Endometrium (tissue), 2 donors: ENCODE measurements around the gene GBP7.
"Not testable (repeated sequence)": the region's sequence is repeated elsewhere in the genome, so short reads cannot be mapped to it uniquely, and the experiment has no call there.

Experiments
- FAIRE-seq: peaks from 2 replicates; lab custom pipeline; 2012; peaks lifted over from hg19 to GRCh38; lab: Jason Lieb, UNC
- donor health status: control.
- donor health status: control.

The GBP7 gene

DNA sequence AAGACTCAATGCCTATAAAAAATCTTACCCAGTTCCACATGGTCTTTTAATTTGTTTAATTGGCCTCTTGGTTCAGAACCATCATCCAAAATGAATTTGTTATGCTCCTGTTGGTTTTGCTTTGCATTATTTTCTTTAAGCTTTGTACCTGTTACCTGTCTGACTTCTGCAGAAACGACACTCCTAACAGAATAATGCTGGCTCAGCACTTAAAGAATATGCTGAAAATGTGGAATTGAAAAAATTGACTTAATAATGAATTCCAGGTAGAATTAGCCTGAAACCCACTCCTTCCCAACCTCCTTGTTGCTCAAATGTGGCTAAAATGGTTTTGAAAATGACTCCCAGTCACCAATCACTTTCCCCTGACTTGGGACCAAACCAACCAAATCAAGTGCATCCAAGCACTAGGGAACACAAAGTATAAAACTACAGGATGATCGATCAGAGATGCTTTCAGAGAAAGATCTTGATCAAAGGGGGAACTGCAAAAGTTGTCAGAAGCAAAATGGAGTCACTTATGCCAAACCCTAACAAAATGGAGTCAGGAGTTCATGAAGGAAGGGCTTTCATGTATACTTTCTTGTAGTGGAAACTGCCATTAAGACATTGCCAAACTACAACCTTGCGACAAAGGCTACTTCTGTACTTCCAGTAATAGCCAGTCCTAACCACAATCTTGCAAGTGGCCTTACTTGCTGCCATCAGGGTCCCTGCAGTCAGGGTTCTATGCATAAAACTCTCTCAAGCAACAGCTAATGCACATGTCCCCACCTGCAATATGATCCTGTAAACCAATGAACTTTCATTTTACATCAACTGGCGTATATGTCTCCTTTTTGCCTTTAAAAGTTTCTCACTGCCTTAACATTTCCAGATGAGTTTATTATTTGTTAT, 5.4 kb downstream of the GBP7 start:
- no peak for FAIRE-seq

GRCh38 chr1:89169166-89169565, 6.6 kb downstream of the GBP7 start:
- FAIRE-seq, result peak; percentile 50

GRCh38 chr1:89167590-89168230, 8.1 kb downstream of the GBP7 start:
- FAIRE-seq, result no peak

DNA sequence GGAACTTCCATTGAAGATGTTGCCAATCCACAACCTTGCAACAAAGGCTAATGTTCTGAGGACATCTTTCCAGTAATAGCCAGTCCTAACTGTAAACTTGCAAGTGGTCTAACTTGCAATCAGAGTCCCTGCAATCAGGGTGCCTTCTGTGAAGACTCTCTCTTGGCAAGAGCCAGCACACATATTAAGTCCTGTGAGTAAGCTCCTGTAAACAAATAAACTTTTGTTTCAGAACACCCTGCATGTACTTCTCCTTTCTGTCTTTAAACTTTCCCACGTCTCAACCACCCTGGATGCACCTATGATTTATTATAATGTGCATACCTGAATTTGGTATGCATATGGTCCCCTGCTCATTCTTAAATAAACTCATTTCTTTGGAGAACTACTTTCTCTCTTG, 9.1 kb downstream of the GBP7 start:
- no peak for FAIRE-seq

GRCh38 chr1:89165811-89166210, 10.0 kb downstream of the GBP7 start:
- no peak for FAIRE-seq

DNA sequence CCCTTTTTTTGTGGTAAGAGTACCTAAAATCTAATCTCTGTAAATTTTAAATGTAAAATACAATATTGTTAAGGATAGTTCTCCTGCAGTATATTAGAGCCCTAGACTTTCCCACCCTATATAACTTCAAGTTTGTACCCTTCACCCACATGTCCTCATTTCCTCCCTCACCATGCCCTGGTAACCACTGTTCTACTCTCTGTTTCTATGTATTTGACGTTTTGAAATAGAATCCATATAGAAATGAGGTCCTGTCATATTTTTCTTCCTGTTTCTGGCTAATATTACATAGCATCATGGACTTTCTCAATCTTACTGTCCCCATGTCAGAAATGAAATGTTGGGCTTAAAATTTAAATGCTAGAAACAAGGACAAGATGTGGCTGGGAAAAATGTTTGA, 24.8 kb downstream of the GBP7 start:
- FAIRE-seq, result no peak

GRCh38 chr1:89149976-89150375, 25.8 kb downstream of the GBP7 start:
- no peak for FAIRE-seq

DNA sequence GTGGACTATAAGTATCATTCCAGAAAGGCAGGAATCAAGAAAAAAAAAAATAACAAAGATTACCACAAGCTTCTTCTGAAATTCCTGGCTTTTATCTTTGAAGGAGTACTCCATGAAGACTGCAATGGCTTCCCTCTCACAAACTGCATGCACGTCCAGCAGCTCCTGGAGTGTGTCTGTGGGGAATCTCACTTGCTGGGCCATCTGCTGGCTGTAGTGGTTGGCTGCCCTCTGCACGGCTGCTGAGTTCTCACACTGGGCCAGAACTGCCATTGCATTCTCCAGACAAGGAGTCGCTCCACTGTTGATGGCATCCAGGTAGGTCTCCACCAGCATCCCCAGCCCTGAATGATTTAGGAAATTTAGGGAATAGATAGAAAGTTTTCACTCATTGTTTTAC, 26.6 kb downstream of the GBP7 start:
- no peak for FAIRE-seq

- FAIRE-seq, result no peak
Measured at GRCh38 chr1:89147678-89148658, 27.8 kb downstream of the GBP7 start.

GRCh38 chr1:89146721-89147120, 29.1 kb downstream of the GBP7 start:
- no peak for FAIRE-seq

- no peak for FAIRE-seq
Measured at GRCh38 chr1:89143484-89143883, 32.3 kb downstream of the GBP7 start.

- FAIRE-seq, result no peak
Measured at GRCh38 chr1:89142160-89142559, 33.6 kb downstream of the GBP7 start.

GRCh38 chr1:89133747-89134146, 42.1 kb downstream of the GBP7 start:
- no peak for FAIRE-seq

DNA sequence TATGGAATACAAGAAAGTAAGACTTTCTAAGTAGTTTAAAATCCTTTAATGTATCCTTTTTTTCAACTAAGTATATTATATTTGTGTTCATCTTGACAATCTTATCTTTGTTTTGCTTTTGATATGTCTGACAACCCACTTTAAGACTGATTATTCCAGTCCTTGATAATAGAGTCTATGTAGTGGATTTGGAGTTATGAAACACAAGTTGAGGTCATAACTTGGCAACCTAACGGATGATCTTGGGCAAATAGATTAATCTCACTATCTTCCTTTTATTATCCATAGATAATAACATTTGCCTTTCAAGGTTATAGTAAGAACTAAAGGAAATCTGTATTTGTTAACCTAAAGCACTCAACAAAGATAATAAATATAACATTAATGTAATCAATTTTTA, 45.1 kb downstream of the GBP7 start:
- FAIRE-seq, result no peak

DNA sequence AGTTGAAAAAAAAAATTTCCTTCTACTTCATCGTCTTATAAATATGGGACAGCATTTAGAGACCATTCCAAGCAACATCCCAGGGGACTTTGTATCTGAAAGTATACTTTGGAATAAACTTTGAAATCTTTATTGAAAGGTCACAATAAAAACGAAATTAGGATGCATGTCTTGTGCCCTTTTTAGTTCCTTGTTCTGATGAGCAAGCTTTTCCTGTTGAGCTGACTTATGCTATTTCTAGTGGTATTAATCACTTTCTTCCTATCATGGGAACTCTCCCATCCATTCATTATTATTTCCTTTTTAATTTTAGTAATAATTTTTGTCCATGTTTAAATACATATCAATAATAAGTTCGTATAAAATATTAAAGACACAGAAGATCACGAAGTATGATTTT, 45.9 kb downstream of the GBP7 start:
- no peak for FAIRE-seq

DNA sequence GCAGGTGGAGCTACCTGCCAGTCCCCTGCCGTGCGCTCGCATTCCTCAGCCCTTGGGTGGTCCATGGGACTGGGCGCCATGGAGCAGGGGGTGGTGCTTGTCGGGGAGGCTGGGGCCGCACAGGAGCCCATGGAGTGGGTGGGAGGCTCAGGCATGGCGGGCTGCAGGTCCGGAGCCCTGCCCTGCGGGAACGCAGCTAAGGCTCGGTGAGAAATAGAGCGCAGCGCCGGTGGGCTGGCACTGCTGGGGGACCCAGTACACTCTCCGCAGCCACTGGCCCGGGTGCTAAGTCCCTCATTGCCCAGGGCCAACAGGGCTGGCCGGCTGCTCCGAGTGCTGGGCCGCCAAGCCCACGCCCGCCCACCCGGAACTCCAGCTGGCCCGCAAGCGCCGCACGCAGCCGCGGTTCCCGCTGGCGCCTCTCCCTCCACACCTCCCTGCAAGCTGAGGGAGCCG, 47.8 kb downstream of the GBP7 start:
- FAIRE-seq, result not testable (repeated sequence)

GRCh38 chr1:89126602-89127565, 48.9 kb downstream of the GBP7 start:
- FAIRE-seq, result not testable (repeated sequence)

DNA sequence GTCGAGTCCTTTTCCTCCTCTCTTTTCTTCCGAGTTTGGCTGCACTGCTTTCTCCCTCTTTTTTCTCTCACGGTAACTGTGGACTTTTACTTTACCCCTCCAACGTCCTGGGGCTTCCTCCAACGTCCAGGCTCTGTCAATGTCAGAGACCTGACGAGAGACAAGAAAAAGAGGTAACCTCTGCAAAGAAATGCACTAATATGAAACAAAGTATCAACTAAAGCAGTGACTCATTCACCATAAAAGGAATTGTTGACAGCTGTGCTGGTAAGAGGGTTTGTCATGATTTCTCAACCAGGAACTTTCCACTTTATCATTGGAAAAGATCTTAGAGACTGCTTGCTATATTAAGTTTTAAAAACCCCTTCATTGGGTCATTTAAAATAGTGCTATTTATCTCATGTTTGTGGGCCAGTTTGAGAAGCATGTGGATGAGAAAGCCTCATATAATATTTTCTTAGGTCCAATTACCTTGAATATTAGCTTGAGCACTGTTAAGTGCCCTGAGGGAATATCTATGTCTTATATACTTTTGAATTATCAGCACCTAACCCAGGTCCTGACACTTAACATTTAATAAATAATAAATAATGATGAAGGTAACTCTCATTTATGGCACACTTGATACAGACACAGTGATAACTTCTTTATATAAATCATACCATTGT, 49.8 kb downstream of the GBP7 start, which contains the start of gene GBP2:
GBP2 (minus strand) TSS at position 202 of the 668 bp plus-strand sequence. CDS start 4,148 bp downstream, outside the sequence.
- FAIRE-seq, result peak; percentile 77

DNA sequence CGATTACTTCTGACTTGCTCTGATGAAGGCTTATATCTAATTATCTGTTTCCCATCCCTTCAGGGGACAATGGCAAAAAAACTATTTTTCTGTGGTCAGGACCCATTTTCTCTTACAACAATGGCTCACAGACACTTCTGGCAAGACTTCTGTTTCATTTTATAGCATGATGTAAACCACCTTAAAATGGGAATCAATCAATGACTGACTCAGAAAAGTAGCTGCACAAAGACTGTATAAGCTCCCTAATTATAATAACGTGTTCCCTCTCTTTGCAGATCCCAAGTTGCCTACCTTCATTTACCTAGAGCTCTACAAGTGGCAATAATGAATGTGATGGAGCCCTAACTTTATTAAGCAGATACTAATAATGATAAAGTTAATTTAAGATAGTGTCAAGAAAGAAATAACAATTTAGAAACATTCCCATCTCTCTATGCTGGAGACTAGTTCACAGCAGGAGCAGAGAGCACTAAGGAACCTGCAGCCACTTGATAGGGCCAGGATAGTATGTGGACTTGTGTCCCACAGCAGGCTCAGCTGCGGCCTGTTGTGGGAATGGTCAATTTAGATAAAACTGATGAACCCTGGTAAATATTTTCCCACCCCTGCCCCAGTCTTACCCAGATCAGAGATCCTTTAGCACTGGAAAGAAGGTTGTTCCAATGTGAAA, 50.4 kb downstream of the GBP7 start:
- FAIRE-seq, result no peak

DNA sequence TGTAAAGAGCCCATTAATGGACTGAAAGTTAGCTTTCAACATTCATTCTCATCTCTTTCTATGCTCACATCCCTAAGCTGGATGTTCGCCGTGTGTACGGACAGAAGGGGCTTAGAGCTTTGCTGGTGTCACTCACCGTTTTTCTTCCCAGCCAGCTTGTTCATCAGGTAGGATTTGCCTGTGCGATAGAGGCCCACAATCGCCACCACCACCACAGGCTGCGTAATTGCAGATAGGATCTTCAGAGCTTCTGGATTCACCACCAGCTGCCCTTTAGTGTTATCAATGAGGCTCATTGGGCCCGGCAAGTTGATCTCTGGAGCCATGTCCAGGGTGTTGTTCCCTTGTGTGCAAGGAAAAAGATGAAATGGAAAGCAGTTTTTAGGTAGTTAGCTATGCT, 54.2 kb downstream of the GBP7 start:
- FAIRE-seq, result no peak
